Measurements from ENCODE around the gene NPPC.

- TF ChIP-seq CTCF (IDR thresholded peaks at IDR 0.05; ENCODE audit: insufficient read depth, low read length, poor library complexity, severe bottlenecking) = no peak
- no peak for TF ChIP-seq EZH2phosphoT487 (conservative IDR thresholded peaks at IDR 0.05; ENCODE audit: low read length)
Observed at GRCh38 chr2:231955758-231956472, 29.7 kb upstream of the NPPC start.
